ENCODE results near the gene CHAF1A.

DNA sequence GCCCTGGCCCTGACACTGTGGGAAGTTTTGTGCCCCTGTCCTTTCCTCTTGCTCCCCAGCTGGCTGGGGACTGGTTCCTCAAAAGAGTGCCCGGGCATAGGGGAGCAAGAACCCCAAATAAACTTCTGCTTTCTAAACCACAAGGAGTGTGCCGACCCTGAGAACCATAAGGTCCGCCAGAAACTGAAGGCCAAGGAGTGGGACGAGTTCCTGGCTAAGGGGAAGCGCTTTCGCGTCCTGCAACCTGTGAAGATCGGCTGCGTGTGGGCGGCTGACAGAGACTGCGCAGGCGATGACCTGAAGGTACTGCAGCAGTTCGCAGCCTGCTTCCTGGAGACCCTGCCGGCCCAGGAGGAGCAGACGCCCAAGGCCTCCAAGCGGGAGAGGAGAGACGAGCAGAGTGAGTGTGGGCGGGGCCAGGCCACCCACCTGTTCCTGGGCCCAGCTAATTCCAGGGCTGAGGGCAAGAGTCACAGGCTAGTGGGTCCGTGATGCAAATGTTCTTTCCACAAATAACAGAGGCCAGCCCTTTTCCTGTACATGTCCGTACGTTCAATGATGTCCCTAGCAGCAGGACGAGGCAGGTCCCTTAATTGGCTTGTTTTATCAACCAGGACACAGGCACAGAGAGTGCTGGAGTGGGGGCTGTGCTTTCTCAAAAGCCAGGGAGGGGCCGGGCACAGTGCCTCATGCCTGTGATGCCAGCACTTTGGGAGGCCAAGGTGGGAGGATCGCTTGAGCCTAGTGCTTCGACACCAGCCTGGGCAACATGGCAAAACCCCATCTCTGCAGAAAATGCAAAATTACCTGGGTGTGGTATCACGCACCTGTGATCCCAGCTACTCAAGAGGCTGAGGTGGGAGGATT is 29.6 kb downstream of the CHAF1A start:
- TF ChIP-seq RAD21 (conservative IDR thresholded peaks at IDR 0.05) (no peak), SMC3 (conservative IDR thresholded peaks at IDR 0.05; ENCODE audit: poor library complexity) (no peak), TAF1 (IDR thresholded peaks at IDR 0.05; ENCODE audit: low read depth) (no peak), REST (IDR thresholded peaks at IDR 0.05; ENCODE audit: borderline replicate concordance) (no peak), EZH2 (IDR thresholded peaks at IDR 0.05; ENCODE audit: borderline replicate concordance, insufficient read depth, low read length, poor library complexity, severe bottlenecking) (no peak)
- TF ChIP-seq, protein P1, sequence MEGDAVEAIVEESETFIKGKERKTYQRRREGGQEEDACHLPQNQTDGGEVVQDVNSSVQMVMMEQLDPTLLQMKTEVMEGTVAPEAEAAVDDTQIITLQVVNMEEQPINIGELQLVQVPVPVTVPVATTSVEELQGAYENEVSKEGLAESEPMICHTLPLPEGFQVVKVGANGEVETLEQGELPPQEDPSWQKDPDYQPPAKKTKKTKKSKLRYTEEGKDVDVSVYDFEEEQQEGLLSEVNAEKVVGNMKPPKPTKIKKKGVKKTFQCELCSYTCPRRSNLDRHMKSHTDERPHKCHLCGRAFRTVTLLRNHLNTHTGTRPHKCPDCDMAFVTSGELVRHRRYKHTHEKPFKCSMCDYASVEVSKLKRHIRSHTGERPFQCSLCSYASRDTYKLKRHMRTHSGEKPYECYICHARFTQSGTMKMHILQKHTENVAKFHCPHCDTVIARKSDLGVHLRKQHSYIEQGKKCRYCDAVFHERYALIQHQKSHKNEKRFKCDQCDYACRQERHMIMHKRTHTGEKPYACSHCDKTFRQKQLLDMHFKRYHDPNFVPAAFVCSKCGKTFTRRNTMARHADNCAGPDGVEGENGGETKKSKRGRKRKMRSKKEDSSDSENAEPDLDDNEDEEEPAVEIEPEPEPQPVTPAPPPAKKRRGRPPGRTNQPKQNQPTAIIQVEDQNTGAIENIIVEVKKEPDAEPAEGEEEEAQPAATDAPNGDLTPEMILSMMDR (IDR thresholded peaks at IDR 0.05; ENCODE audit: poor library complexity, severe bottlenecking) = no peak
